Activated CD4-positive, alpha-beta memory T cell treated with anti-CD3 and anti-CD28 coated beads, Interleukin-2, amount 10 ng/mL, durations not matched to agents 7 days and 5 days (primary cell): ENCODE results near the gene PPP2R2D. TPM values are rescaled to one million over a fixed set of nuclear protein-coding genes. Genes with fewer than 3 reads are reported as not detected.

Source experiments
- CTCF ChIA-PET: fragments of 350-600 bp; sonication (Branson Sonifier 250); formaldehyde crosslinking; loops from one replicate; lab custom pipeline; 2021; ENCODE audit warnings: antibody characterized with exemption, inconsistent platforms; lab: Charles Lee
- POLR2A ChIA-PET: fragments of 350-600 bp; sonication (Branson Sonifier 250); formaldehyde crosslinking; loops from one replicate; lab custom pipeline; 2021; ENCODE audit warnings: antibody characterized with exemption; lab: Charles Lee
- DNase-seq: peaks from one replicate; pipeline ENCODE4 v3.0.0-alpha.2; 2020
- H3K27ac Mint-ChIP-seq: one replicate; pipeline ENCODE4 v1.8.0; 2021; ENCODE audit warnings: mild to moderate bottlenecking, mixed read lengths
- H3K27me3 Mint-ChIP-seq: one replicate; pipeline ENCODE4 v1.8.0; 2021; ENCODE audit warnings: mixed read lengths
- H3K36me3 Mint-ChIP-seq: one replicate; pipeline ENCODE4 v1.8.0; 2021; ENCODE audit warnings: low read depth, mixed read lengths
- H3K4me1 Mint-ChIP-seq: one replicate; pipeline ENCODE4 v1.8.0; 2021; ENCODE audit warnings: mixed read lengths
- H3K4me3 Mint-ChIP-seq: one replicate; pipeline ENCODE4 v1.8.0; 2021; ENCODE audit warnings: mild to moderate bottlenecking, mixed read lengths
- H3K9me3 Mint-ChIP-seq: one replicate; pipeline ENCODE4 v1.8.0; 2021; ENCODE audit warnings: mixed read lengths
- total RNA-seq, 2 experiments: library from RNA; stranded (reverse); gene quantifications; one replicate each; pipeline ENCODE4 v1.2.3, GENCODE V29; 2021

PPP2R2D gene
- total RNA-seq, 2 experiments from 2014 or later = 40.3 to 40.8 TPM

GRCh38 chr10:131930586-131931330, 29.9 kb downstream of the PPP2R2D start:
- H3K27ac Mint-ChIP-seq = no peak overlapping the region
- POLR2A ChIA-PET = no interaction called here

GRCh38 chr10:131931981-131932380, 31.2 kb downstream of the PPP2R2D start:
- Mint-ChIP-seq H3K27me3 (no peaks in the 10 kb centered on the region), H3K9me3 (no peaks in the 10 kb centered on the region), H3K4me1 (peaks cover 60% of the 10 kb centered on the region), H3K4me3 (no peak overlapping the region), H3K36me3 (peaks cover 30% of the 10 kb centered on the region), H3K27ac (no peak overlapping the region)
- no peak for DNase-seq
- ChIA-PET CTCF (interaction anchor here (1.3 kb wide), 1 partner anchor 36 kb away, joined by 3 read pairs; no protein-coding TSS in a partner anchor), POLR2A (no interaction called here)

More at GRCh38 chr10:131930586-131931330, 29.9 kb downstream of the PPP2R2D start:
- no peak overlapping the region for H3K4me3 Mint-ChIP-seq
- H3K27me3 Mint-ChIP-seq = no peaks in the 10 kb centered on the region
- DNase-seq = no peak
- CTCF ChIA-PET = no interaction called here
- peaks cover 30% of the 10 kb centered on the region for H3K36me3 Mint-ChIP-seq
- H3K9me3 Mint-ChIP-seq = peaks cover under 1% of the 10 kb centered on the region
- peaks cover 67% of the 10 kb centered on the region for H3K4me1 Mint-ChIP-seq

GRCh38 chr10:131933016-131933695, 32.3 kb downstream of the PPP2R2D start:
- no peak overlapping the region for H3K27ac Mint-ChIP-seq

GRCh38 chr10:131933696-131934086, 32.9 kb downstream of the PPP2R2D start:
- CTCF ChIA-PET = no interaction called here
- Mint-ChIP-seq H3K4me1 (peaks cover 44% of the 10 kb centered on the region), H3K27me3 (no peaks in the 10 kb centered on the region), H3K9me3 (no peaks in the 10 kb centered on the region), H3K4me3 (no peak overlapping the region), H3K27ac (no peak overlapping the region), H3K36me3 (peaks cover 39% of the 10 kb centered on the region)
- DNase-seq = no peak
- POLR2A ChIA-PET = no interaction called here

More at GRCh38 chr10:131933016-131933695, 32.3 kb downstream of the PPP2R2D start:
- H3K36me3 Mint-ChIP-seq = peaks cover 34% of the 10 kb centered on the region
- H3K9me3 Mint-ChIP-seq = no peaks in the 10 kb centered on the region
- DNase-seq = no peak
- H3K27me3 Mint-ChIP-seq = no peaks in the 10 kb centered on the region
- CTCF ChIA-PET = no interaction called here
- H3K4me1 Mint-ChIP-seq = peaks cover 50% of the 10 kb centered on the region
- POLR2A ChIA-PET = no interaction called here
- H3K4me3 Mint-ChIP-seq = no peak overlapping the region

- CTCF ChIA-PET = interaction anchor here (2.5 kb wide), 1 partner anchor 88 kb away, joined by 5 read pairs; no protein-coding TSS in a partner anchor
- Mint-ChIP-seq H3K27me3 (no peaks in the 10 kb centered on the region), H3K36me3 (peaks cover 35% of the 10 kb centered on the region), H3K4me3 (no peak overlapping the region), H3K27ac (no peak overlapping the region), H3K4me1 (peaks cover 35% of the 10 kb centered on the region), H3K9me3 (no peaks in the 10 kb centered on the region)
- POLR2A ChIA-PET = no interaction called here
- DNase-seq = no peak
Measured at GRCh38 chr10:131934769-131935168, 34.0 kb downstream of the PPP2R2D start.

- CTCF ChIA-PET = interaction anchor here (2.5 kb wide), 1 partner anchor 87 kb away, joined by 5 read pairs; no protein-coding TSS in a partner anchor
- H3K4me1 Mint-ChIP-seq = peaks cover 30% of the 10 kb centered on the region
- peaks cover 36% of the 10 kb centered on the region for H3K36me3 Mint-ChIP-seq
- H3K27ac Mint-ChIP-seq = no peak overlapping the region
- H3K27me3 Mint-ChIP-seq = no peaks in the 10 kb centered on the region
- H3K9me3 Mint-ChIP-seq = no peaks in the 10 kb centered on the region
- H3K4me3 Mint-ChIP-seq = no peak overlapping the region
- POLR2A ChIA-PET = no interaction called here
- no peak for DNase-seq
Measured at GRCh38 chr10:131935260-131935659, 34.5 kb downstream of the PPP2R2D start.

GRCh38 chr10:131936294-131936693, 35.5 kb downstream of the PPP2R2D start:
- DNase-seq = no peak
- peaks cover 21% of the 10 kb centered on the region for H3K4me1 Mint-ChIP-seq
- H3K27me3 Mint-ChIP-seq = no peaks in the 10 kb centered on the region
- POLR2A ChIA-PET = no interaction called here
- no peak overlapping the region for H3K4me3 Mint-ChIP-seq
- CTCF ChIA-PET = interaction anchor here (2.5 kb wide), 1 partner anchor 86 kb away, joined by 5 read pairs; no protein-coding TSS in a partner anchor
- peaks cover 41% of the 10 kb centered on the region for H3K36me3 Mint-ChIP-seq
- H3K27ac Mint-ChIP-seq = no peak overlapping the region
- no peaks in the 10 kb centered on the region for H3K9me3 Mint-ChIP-seq

- Mint-ChIP-seq H3K27me3 (no peaks in the 10 kb centered on the region), H3K4me3 (no peak overlapping the region), H3K36me3 (peaks cover 45% of the 10 kb centered on the region), H3K27ac (no peak overlapping the region), H3K4me1 (peaks cover 16% of the 10 kb centered on the region), H3K9me3 (no peaks in the 10 kb centered on the region)
- DNase-seq = no peak
- CTCF ChIA-PET = interaction anchor here (2.5 kb wide), 1 partner anchor 86 kb away, joined by 5 read pairs; no protein-coding TSS in a partner anchor
- POLR2A ChIA-PET = no interaction called here
Measured at GRCh38 chr10:131936736-131937135, 35.9 kb downstream of the PPP2R2D start.

- peaks cover 49% of the 10 kb centered on the region for H3K36me3 Mint-ChIP-seq
- H3K4me3 Mint-ChIP-seq = no peak overlapping the region
- no peaks in the 10 kb centered on the region for H3K27me3 Mint-ChIP-seq
- H3K4me1 Mint-ChIP-seq = peaks cover 14% of the 10 kb centered on the region
- CTCF ChIA-PET = no interaction called here
- no peak for DNase-seq
- H3K9me3 Mint-ChIP-seq = no peaks in the 10 kb centered on the region
- H3K27ac Mint-ChIP-seq = no peak overlapping the region
- POLR2A ChIA-PET = no interaction called here
Measured at GRCh38 chr10:131937836-131938235, 37.0 kb downstream of the PPP2R2D start.

- Mint-ChIP-seq H3K4me1 (peaks cover 14% of the 10 kb centered on the region), H3K27me3 (no peaks in the 10 kb centered on the region), H3K36me3 (peaks cover 52% of the 10 kb centered on the region), H3K9me3 (no peaks in the 10 kb centered on the region), H3K27ac (no peak overlapping the region), H3K4me3 (no peak overlapping the region)
- ChIA-PET CTCF (no interaction called here), POLR2A (no interaction called here)
- DNase-seq = no peak
Measured at GRCh38 chr10:131938681-131939080, 37.9 kb downstream of the PPP2R2D start.

- Mint-ChIP-seq H3K27ac (no peak overlapping the region), H3K9me3 (no peaks in the 10 kb centered on the region), H3K4me3 (no peak overlapping the region), H3K4me1 (peaks cover 5% of the 10 kb centered on the region), H3K27me3 (no peaks in the 10 kb centered on the region), H3K36me3 (peaks cover 63% of the 10 kb centered on the region)
- POLR2A ChIA-PET = no interaction called here
- no peak for DNase-seq
- CTCF ChIA-PET = interaction anchor here (1.7 to 1.9 kb wide), 2 partner anchors 42 to 57 kb away, joined by 7 to 13 read pairs; partner anchors contain the start of gene PPP2R2D
Measured at GRCh38 chr10:131942455-131942854, 41.6 kb downstream of the PPP2R2D start.

- H3K4me1 Mint-ChIP-seq = peaks cover 11% of the 10 kb centered on the region
- no peaks in the 10 kb centered on the region for H3K9me3 Mint-ChIP-seq
- POLR2A ChIA-PET = no interaction called here
- CTCF ChIA-PET = interaction anchor here (1.7 to 1.9 kb wide), 2 partner anchors 43 to 58 kb away, joined by 7 to 13 read pairs; partner anchors contain the start of gene PPP2R2D
- H3K27me3 Mint-ChIP-seq = no peaks in the 10 kb centered on the region
- H3K4me3 Mint-ChIP-seq = no peak overlapping the region
- H3K36me3 Mint-ChIP-seq = peaks cover 64% of the 10 kb centered on the region
- no peak for DNase-seq
- no peak overlapping the region for H3K27ac Mint-ChIP-seq
Measured at GRCh38 chr10:131943021-131943814, 42.4 kb downstream of the PPP2R2D start.
